Mesenteric fat pad (tissue), 1 donor: Measurements from ENCODE around the gene CLIC3. TPM values are rescaled to one million over a fixed set of nuclear protein-coding genes. Genes with fewer than 3 reads are reported as not detected.

ENCODE experiments used
- DNase-seq: peaks from one replicate; pipeline ENCODE4 v3.0.0-alpha.2; 2020; ENCODE audit warnings: low spot score
- total RNA-seq: library from RNA; stranded (reverse); fragmentation: NEBNext Ultra II Directional; extraction: Animal tissue kit (Norgen Biotek cat#: 25700); gene quantifications from one replicate; pipeline ENCODE4 v1.2.1, GENCODE V29; 2021
- donor health status: DM: yes; HTN: yes; CAD: no.

CLIC3 gene
- total RNA-seq, 1 donor from 2014 or later: 1.6 TPM

- no peak for DNase-seq
Measured at GRCh38 chr9:137030538-137031527, 34.5 kb upstream of the CLIC3 start.

- DNase-seq: no peak
Measured at GRCh38 chr9:137030006-137030405, 33.6 kb upstream of the CLIC3 start.

- no peak for DNase-seq
Measured at GRCh38 chr9:137029058-137029936, 32.9 kb upstream of the CLIC3 start.

- DNase-seq: no peak
Measured at GRCh38 chr9:137028263-137029057, 32.1 kb upstream of the CLIC3 start.

DNA sequence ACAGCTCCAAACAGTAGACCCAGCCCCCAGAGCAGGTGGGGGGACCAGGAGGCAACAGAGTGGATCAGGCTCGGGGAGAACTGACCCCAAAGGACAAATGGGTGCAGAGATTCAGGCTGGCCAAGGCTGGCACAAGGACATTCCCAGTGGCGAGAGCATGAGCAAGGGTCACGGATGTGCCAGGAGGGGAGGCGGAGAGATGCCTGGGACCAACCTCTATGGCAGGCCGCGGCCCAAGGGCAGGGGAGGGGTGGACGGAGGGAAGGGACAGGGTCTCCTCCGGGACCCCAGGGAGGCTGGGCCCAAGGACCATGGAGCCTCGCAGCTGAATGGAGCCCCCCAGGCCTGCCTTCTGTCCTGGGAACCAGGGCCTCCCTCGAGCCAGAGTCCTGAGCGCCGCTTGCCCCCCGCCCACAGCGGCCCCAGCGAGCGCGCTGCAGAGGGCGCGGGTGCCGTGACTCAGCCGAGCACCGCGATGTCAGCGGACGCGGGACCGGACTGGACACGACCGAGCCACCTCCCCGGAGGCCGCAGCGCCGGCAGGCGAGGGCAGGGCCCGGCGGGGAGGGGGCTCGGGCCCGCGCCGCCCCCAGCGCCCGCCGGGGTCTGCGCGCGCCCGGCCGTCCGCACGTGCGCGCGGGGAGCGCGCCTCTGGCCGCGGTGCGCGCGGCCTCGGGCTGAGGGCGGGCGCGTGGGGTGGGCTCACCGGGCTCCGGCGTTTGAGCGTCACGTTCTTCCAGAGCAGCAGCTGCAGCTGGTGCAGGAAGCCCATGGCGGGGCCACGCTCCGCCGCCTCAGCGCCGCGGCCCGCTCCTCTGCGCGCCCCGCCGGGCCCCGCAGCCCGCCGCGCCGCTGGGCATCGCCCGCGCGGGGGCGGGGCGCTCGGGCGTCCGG, 31.2 kb upstream of the CLIC3 start, which contains the start of gene ABCA2:
TSS of gene ABCA2 (minus strand) at position 869 of the 894 bp plus-strand sequence. CDS start at position 772, 97 bp downstream.
- DNase-seq: no peak

DNA sequence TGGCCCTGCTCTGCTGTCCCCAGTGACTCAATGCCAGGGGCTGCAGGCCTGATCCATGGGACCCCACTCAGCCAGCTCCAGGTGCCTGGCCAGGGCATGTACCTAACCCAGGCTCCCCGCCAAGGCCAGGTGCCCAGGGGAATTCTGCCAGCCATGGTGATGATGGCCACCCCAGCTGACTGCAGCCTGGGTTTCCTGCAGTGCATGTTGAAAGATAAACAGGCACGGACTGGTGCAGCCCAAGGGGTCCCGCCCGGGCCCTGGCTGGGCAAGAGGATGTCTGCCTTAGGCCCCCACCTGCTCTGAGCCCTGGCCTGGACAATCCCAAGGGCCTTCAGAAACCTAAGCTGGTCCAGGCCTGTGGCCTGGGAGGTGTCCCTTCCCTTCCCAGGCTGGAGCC, 30.5 kb upstream of the CLIC3 start:
- DNase-seq: no peak

- no peak for DNase-seq
Measured at GRCh38 chr9:137026384-137026783, 30.0 kb upstream of the CLIC3 start.

GRCh38 chr9:137025517-137025966, 29.2 kb upstream of the CLIC3 start:
- DNase-seq: no peak

GRCh38 chr9:137023583-137023991, 27.2 kb upstream of the CLIC3 start:
- DNase-seq: no peak

DNA sequence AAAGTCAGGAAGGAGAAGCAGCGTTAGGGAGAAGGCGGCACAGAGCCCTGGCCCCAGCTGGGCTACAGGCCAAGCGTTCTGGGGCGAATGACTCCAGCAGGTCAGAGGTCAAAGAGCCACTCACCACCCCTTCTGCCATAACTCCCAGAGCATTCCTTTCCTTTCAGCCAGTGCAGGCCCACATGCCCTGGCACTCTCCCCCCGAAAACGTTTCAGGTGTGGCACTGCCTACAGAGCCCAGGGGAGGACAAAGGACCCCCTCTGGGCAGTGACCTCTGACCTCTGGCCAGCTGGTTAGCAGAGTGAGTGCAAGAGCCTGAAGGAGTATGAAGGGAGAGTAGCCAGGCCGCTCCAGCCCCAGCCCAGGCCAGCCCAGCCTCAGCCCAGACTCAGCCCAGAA, 26.8 kb upstream of the CLIC3 start:
- no peak for DNase-seq

GRCh38 chr9:137022662-137023008, 26.3 kb upstream of the CLIC3 start:
- no peak for DNase-seq

GRCh38 chr9:137021979-137022661, 25.8 kb upstream of the CLIC3 start:
- DNase-seq: no peak

DNA sequence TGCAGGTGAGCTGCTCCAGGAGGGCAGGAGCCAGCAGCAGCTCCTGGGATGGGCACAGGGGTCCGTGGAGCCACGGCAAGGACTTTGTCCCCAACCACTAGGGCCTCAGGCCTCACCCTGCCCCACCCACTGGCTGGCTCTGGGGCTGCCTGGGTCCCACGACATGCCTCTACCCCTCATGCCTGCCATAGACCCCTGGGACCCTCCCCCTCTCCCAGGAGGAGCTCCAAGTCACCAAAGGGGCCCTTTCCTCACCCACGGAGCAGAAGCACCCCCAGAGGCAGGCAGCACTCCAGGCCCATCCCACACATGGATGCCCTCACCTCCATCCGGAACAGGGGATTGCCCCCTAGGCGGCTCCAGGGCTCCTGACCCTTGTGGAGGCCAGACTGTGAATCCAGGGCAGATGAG, 25.2 kb upstream of the CLIC3 start:
- DNase-seq: no peak

- DNase-seq: no peak
Measured at GRCh38 chr9:137020771-137021567, 24.6 kb upstream of the CLIC3 start.

DNA sequence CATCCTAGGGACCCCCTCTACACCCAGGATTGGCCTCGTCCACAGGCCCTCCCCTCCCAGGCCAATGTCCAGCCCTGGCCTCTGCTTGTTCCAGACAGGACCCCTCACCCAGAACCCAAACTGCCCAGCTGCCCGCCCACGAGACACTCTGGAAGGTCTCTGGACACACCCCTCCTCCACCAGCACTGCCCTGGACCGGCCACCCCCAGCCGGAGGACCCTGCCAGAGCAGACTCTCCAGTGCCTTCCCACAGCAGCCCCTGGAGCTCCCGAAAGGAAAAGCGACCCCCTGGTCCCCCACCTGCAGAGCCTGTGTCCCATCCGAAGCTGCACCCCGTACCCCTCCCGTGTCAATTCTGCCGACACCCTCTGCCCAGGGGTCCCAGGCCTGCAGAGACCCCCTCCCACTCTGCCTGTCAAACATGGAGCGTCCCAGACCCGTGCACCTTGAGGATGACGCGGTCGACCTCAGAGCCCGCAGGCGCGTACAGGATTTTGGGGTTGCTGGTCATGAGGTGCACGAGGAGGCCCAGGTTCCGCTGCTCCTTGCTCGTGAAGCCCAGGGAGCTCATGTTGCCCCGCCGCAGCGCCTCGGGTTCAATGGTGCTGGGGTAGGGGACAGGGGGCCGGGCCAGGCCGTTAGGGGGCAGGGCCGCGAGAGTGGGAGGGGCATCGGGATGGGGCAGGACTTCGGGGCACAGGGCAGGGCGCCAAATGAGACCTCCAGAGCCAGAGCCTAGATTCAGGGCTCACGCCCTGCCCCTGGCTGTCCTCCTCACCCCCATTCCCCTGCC, 23.7 kb upstream of the CLIC3 start:
- DNase-seq: no peak

DNA sequence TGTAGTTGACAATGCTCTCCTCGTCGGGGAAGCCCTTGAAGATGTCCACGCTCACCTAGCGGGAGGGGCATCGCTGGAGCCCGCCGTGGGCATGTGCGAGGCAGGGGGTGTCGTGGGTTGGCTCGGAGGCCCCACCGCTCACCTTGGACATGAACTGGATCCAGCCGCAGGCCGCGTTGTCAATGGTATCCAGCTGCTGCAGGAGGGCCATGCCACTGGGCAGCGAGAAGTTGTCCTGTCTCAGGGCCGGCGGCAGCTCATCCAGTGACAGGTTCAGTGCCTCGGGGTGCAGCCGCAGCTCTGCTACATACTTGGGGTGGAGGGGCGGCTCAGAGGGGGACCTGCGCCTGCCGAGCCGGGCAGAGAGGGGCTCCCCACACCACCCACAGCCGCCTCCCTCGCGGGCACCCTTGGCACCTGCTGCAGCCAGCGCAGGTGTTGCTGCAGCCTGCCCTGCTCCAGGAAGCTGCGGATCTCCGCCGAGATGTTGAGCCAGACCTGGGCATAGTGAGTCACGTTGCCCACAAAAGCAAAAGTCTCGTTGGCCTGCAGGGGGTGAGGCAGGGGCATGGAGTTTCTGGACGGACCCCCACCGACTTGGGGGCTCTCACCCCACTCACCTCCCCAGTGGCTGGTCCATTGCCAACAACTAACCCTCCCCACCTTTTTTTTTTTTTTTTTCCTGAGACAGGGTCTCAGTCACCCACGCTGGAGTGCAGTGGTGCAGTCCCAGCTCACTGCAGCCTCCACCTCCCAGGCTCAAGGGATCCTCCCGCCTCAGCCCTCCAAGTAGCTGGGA, 22.6 kb upstream of the CLIC3 start:
- DNase-seq: no peak
